BJ (cell line): ENCODE results near the gene SSB. TPM values are rescaled to one million over a fixed set of nuclear protein-coding genes. Genes with fewer than 3 reads are reported as not detected.
"Not testable (repeated sequence)": the region's sequence is repeated elsewhere in the genome, so short reads cannot be mapped to it uniquely, and the experiment has no call there.

ENCODE experiments used
- CTCF ChIA-PET: fragments of 350-600 bp; formaldehyde crosslinking; extraction: SDS; loops from one replicate; lab custom pipeline; 2021; ENCODE audit warnings: antibody characterized with exemption, inconsistent platforms; lab: Yijun Ruan, JAX
- POLR2A ChIA-PET: fragments of 300-600 bp; sonication (Branson Sonifier 250); formaldehyde crosslinking; extraction: SDS; loops from one replicate; lab custom pipeline; 2021; ENCODE audit warnings: antibody characterized with exemption; lab: Charles Lee
- DNase-seq: peaks from one replicate; pipeline ENCODE4 v3.0.0-alpha.2; 2011; ENCODE audit warnings: low read depth
- H3K27me3 ChIP-seq: 2 replicates; pipeline ENCODE4 v1.6.0; 2011; ENCODE audit warnings: low read length; ENCODE audit not compliant: control insufficient read depth, insufficient read depth
- H3K36me3 ChIP-seq: 2 replicates; pipeline ENCODE4 v1.5.1; 2011; ENCODE audit warnings: low read length; ENCODE audit not compliant: control insufficient read depth, insufficient read depth
- H3K4me3 ChIP-seq: 2 replicates; pipeline ENCODE4 v1.5.1; 2011; ENCODE audit warnings: low read depth, mild to moderate bottlenecking, control low read depth, low read length
- polyA plus RNA-seq: library from polyadenylated mRNA; depleted of rRNA; stranded (reverse); fragments of >200 nt; gene quantifications from 2 replicates; pipeline ENCODE4 v1.2.3, GENCODE V29; 2011
- TF ChIP-seq, protein P1 (sequence below): IDR thresholded peaks from 2 replicates; pipeline ENCODE4 v1.5.1; 2011; ENCODE audit warnings: low read depth, mild to moderate bottlenecking, control low read depth, inconsistent platforms, low read length, moderate library complexity; ENCODE audit not compliant: insufficient read depth

Gene SSB
- polyA plus RNA-seq, 1 experiment: 35.8 TPM

DNA sequence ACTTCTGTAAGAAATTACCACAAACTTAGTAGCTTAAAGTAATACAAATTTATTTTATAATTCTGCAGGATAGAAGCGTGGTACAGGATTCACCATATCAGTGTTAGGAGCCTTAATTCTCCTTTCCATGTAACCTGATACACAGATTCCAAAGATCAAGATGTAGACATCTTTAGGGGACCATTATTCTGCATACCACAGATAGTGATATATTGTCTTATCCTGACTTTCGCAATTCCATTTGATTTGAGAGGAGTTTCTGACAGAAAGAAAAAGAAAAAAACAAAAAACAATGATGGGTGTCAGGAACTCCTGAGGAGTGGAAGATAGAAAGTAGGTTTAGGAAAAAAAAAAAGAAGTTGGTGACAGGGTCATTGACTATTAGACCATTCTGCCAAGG lies 40.9 kb upstream of the SSB start:
- Histone ChIP-seq H3K27me3 (no peaks in the 10 kb centered on the region), H3K36me3 (no peaks in the 10 kb centered on the region), H3K4me3 (no peak overlapping the region)
- TF ChIP-seq, protein P1, sequence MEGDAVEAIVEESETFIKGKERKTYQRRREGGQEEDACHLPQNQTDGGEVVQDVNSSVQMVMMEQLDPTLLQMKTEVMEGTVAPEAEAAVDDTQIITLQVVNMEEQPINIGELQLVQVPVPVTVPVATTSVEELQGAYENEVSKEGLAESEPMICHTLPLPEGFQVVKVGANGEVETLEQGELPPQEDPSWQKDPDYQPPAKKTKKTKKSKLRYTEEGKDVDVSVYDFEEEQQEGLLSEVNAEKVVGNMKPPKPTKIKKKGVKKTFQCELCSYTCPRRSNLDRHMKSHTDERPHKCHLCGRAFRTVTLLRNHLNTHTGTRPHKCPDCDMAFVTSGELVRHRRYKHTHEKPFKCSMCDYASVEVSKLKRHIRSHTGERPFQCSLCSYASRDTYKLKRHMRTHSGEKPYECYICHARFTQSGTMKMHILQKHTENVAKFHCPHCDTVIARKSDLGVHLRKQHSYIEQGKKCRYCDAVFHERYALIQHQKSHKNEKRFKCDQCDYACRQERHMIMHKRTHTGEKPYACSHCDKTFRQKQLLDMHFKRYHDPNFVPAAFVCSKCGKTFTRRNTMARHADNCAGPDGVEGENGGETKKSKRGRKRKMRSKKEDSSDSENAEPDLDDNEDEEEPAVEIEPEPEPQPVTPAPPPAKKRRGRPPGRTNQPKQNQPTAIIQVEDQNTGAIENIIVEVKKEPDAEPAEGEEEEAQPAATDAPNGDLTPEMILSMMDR: no peak
- ChIA-PET CTCF (no interaction called here), POLR2A (no interaction called here)
- DNase-seq: no peak

DNA sequence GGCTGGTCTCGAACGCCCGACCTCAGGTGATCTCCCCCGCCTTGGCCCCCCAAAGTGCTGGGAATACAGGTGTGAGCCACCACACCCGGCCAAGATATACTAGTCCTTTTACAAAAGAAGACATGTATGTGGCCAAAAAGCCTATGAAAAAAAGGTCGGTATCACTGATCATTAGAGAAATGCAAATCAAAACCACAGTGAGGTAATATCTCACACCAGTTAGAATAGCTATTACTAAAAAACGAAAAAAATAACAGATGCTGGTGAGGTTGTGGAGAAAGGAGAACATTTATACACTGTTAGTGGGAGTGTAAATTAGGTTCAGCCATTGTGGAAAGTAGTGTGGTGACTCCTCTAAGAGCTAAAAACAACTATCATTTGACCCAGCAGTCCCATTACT lies 38.7 kb upstream of the SSB start:
- ChIA-PET CTCF (no interaction called here), POLR2A (no interaction called here)
- Histone ChIP-seq H3K4me3 (no peak overlapping the region), H3K27me3 (no peaks in the 10 kb centered on the region), H3K36me3 (no peaks in the 10 kb centered on the region)
- TF ChIP-seq, protein P1: no peak
- DNase-seq: no peak

DNA sequence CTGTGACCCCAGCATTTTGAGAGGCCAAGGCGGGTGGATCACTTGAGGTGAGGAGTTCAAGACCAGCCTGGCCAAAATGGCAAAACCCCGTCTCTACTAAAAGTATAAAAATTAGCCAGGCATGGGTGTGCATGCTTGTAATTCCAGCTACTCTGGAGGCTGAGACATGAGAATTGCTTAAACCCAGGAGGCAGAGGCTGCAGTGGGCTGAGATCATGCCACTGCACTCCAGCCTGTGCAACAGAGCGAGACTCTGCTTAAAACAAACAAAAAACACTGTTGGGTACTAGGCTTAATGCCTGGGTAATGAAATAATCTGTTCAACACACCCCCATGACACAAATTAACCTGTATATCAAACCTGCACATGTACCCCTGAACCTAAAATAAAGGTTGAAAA lies 37.9 kb upstream of the SSB start:
- DNase-seq, H3K27me3 ChIP-seq, CTCF ChIA-PET, H3K4me3 ChIP-seq, H3K36me3 ChIP-seq, POLR2A ChIA-PET: not testable (repeated sequence)

DNA sequence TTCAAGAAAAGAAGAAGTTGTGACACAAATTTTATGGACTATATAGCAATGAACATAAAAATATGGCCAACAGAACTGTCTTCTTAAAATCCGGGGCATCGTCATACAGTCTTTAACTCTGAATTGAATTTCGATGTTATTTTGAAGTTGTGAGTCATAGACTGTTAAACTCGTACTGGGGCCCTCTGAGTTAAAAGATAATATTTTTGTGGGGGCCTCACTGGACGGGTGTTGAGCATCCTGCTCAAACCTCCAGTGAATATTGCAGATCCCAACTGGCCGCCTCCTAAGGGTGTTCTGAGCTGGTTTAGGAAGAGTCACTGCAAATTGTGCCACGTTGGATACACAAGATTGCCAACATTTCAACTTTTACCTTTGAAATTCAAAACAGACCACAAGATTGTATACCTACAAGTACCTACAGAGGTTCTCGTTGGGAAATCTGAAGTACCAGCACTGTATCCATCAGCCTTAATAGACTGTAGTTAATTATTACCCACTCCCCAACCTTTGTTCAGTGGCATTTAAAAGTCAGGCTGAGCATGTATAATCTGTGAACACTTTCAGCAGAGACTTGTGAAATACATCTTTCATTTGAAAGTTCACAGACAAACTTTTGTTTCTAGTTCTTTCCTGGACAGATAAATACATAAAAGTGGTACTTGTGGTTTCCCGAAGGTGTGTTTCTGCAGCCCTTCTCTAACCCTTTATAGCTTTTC lies 37.3 kb upstream of the SSB start:
- H3K36me3 ChIP-seq: no peaks in the 10 kb centered on the region
- TF ChIP-seq, protein P1: no peak
- no peaks in the 10 kb centered on the region for H3K27me3 ChIP-seq
- no peak overlapping the region for H3K4me3 ChIP-seq
- DNase-seq: no peak
- ChIA-PET CTCF (no interaction called here), POLR2A (no interaction called here)

DNA sequence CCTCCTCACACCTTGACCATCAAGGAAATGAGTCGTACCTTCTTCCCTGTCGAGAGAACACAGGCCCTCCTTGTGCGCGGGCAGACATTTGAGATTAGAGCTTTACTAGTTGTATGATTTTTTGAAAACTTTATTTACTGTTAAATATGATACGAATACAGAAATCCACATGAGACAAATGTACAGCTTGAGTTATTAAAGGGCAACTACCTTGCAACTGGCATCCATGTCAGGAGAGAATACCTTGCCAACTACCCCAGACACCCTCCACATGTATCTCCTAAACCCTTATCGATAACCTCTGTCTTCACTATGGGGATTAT lies 36.7 kb upstream of the SSB start:
- TF ChIP-seq, protein P1: no peak
- DNase-seq: no peak
- no peaks in the 10 kb centered on the region for H3K36me3 ChIP-seq
- no peak overlapping the region for H3K4me3 ChIP-seq
- ChIA-PET CTCF (no interaction called here), POLR2A (no interaction called here)
- H3K27me3 ChIP-seq: no peaks in the 10 kb centered on the region

DNA sequence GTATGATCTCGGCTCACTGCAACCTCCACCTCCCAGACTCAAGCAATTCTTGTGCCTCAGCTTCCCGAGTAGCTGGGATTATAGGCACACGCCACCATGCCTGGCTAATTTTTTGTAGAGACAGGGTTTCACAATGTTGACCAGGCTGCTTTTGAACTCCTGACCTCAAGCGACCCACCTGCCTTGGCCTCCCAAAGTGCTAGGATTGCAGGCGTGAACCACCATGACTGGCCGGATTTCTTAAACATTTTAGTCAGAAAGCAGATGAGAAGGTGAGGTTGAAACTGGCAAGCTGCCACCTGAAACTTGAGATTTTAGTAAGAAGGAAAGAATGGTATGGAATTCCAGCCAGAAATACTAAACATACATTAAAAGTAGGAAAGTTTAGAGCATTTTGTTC lies 33.1 kb upstream of the SSB start:
- Histone ChIP-seq H3K36me3 (no peaks in the 10 kb centered on the region), H3K27me3 (peaks cover 8% of the 10 kb centered on the region), H3K4me3 (no peak overlapping the region)
- CTCF ChIA-PET: interaction anchor here (1.0 to 1.3 kb wide), 3 partner anchors 11 to 166 kb away, joined by 3 to 4 read pairs (median 4); no protein-coding TSS in a partner anchor
- POLR2A ChIA-PET: no interaction called here
- TF ChIP-seq, protein P1: no peak
- DNase-seq: no peak
